GM18519 (cell line): ENCODE measurements around the gene ADD1.
A peak's percentile ranks its signal among the peaks of the same experiment; 100 is the strongest.

Experiments
- ATAC-seq: cut with Tn5 transposase; IDR thresholded peaks from one replicate; pipeline ENCODE4 v1.9.1; 2021; ENCODE audit warnings: mild to moderate bottlenecking, moderate library complexity; ENCODE audit not compliant: unreplicated experiment, low FRiP score

The ADD1 gene

DNA sequence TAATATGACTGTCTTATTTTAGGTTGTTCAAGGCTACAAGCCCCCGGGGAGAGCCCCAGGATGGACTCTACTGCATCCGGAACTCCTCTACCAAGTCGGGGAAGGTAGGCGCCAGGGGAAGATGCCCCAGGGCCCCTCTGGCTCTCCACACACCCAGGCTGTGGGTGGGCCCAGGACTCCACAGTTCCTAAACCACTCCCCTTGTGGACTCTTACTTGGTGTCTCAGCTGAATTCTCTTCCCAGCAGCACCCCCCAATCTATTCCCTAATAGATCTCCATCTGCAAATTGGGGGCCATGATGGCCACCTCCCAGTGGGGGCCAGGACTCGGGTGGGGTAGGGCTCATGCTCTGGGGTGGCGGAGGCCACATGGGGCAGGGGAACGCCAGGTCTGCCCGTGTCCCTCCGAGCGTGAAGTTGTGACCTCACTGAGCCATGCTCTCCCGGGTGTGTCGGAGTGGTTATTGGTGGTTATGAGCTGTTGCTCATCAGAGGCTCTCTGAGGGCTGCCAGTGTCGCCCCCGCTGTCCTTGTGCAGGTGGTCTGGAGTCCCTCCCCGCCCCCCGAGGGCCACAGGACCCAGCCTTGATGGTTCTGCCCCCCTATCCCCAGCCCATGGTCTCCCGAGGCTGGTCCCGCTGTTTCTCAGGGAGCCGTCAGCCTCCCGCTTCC, 11.2 kb upstream of the ADD1 start:
- peak; percentile 67 for ATAC-seq

DNA sequence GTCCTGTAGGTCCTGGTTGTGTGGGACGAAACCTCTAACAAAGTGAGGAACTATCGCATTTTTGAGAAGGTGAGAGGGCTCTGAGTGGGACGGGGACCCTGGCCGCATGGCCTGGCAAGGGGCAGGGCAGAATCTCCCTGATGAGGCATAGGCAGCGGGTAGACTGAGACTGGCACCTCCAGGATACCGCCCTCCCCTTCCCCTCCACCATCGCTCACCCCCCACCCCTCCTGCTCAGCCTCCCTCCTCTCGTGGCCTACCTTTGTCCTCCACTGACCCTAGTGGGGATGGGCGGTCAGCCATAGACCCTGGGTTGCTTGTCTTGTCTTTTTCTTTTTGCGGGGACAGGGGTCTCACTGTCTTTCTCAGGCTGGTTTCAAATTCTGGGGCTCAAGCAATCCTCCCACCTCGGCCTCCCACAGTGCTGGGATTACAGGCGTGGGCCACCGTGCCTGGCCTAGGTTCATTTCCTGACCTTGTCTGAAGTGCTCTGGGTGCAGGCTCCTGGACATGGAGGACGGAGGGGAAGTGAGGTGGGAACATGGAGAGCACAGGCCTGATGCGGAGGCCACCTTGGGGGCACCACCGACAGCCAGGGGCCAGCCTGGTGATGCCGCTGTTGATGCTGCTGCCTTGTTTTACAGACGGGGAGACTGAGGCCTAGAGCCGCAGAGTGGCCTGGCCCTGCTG, 10.5 kb upstream of the ADD1 start:
- no peak for ATAC-seq

DNA sequence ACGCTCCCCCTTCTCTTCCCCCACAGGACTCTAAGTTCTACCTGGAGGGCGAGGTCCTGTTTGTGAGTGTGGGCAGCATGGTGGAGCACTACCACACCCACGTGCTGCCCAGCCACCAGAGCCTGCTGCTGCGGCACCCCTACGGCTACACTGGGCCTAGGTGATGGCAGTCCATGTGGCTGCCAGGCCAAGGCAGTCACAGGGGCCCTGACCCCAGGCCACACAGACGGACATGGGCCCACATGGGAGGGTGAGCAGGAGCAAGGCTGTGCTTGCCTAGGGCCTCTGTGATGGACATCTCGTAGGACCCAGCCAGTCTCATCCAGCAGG, 10.0 kb upstream of the ADD1 start:
- ATAC-seq = no peak

DNA sequence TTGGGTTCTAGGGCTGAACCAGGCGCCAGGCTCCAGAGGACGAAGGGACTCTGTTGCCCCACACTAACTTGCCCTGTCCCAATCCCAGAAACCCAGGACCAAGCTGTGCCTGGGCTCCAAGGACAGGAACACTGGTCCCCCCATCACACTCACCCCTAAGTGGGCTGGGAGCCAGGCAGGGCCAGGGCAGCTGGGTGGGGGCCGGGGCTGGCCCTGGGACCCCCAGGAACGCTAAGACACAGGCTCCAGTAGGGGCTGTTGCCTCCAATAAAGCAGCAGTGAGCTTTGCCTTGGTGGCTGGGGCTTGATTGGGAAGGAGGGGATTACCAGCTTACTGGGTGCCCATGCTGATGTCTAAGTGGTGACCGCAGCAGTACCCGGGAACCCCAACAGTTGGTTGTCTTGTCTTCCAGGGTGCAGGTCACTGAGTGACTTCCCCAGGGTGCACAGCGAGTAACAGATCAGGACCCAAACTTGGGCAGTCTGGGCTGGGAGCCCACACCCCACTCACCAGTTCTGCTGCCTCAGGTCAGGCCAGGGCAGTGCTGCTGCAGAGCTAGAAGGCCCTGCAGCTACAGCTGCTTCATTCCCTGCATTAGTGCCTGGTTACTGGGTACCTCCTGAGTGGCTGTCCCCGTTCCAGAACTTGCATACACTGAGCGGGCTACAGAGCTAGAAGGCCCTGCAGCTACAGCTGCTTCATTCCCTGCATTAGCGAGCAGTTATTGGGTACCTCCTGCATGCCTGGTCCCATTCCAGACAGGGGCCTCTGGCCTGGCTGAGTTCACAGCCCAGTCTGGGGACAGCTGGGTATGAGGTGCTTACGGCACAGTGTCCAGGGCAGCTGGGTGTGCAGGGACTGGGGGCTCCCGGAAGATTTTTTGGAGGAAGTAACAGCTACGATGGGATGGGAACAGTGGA, 9.4 kb upstream of the ADD1 start:
- ATAC-seq = no peak

DNA sequence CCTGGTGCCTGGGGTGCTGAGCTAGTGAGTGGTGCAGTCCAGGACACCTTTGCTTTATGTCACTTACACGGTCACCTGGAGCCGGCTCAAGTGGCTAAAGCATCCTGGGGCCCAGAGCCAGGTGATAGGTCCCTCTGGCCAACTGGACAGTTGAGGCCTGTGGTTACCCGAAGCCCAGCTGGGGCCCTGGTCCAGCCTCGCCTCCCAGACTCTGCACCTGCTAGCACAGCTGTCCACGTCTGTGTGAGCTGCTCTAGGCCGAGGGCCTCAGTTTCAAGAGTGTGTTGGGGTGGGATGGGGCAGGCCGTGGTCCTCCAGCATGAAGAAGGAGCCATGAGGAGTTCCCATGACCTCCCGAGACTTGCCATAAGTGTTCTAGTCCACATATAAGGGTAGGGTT, 7.7 kb upstream of the ADD1 start:
- ATAC-seq = no peak

DNA sequence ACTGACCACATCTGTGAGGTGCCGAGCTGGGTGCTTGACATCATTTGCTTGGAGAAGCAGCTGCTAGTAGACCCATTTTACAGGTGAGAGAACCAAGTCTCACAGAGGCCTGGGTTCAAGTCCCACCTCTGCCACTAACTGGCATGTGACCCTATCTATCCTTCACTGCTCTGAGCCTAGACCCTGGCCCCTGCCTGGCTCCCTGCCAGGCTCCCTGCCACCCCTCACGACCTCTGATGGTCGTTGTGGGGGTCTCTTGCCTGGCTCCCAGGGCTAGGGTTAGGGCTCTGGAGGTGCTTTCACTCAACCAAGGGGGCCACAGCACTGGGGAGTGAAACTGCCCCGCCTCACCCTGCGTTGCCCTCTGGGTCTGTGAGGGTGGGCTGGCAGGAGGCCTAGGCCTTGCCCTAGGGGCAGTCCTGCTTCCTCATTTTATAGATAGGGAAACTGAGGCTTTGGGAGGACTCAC, 7.2 kb upstream of the ADD1 start:
- ATAC-seq = no peak

DNA sequence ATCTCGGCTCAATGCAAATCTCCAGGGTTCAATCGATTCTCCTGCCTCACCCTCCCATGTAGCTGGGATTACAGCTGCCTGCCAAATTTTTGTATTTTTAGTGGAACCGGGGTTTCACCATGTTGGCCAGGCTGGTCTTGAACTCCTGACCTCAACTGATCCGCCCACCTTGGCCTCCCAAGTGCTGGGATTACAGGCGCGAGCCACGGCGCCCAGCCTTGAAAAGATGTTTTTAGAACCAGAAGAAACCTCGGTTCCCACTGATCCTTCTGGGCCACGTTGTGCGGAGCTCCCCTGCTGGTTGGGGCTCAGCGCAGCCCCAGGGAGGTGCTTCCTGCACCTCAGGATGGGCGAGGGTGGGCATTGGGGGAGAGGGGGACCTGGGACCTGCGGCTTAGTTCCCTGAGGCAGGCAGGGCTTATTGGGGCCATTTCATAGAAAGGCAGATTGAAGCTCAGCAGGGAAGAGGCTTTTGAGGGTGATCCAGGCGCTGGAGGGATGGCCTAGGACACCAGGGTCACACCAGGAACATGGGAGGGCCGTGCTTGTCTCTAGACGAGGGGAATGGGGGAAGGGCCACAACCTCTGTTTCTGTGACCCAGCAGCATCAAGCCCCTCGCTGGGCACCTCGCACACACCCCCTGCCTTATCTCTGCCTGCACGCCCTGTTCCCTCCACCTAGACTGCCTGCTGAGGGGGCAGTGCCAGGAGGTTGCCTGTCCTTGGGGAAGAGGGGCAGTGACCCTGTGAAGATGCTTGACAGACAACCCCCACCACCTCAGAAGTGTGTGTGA, 6.3 kb upstream of the ADD1 start:
- no peak for ATAC-seq

DNA sequence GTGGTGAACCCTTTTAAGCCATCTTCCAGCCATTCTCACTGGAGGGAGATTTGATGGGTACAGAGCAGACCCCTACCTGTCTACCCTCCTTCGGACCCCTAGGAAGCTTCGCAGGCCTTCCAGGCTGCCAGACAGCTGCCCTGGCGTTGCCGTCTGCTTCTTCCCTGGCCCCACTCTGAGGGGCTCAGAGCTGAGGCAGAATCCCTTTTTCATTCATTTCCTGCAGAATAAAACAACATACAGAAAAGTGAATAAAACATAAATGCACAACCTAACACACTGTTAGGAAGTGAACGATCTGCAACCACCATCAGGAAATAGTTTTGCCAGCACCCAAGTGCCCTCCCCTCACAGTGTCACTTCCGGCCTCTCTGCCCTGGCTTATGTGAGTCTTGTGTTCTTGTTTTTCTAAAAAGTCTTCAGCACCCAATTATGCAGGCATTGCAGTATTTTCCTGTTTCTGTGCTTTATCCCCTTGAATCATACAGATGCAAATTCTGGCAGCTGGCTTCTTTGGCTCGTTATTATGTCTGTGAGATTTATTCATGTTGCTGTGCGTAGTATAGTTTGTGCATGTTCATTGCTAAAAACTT, 5.6 kb upstream of the ADD1 start:
- no peak for ATAC-seq

DNA sequence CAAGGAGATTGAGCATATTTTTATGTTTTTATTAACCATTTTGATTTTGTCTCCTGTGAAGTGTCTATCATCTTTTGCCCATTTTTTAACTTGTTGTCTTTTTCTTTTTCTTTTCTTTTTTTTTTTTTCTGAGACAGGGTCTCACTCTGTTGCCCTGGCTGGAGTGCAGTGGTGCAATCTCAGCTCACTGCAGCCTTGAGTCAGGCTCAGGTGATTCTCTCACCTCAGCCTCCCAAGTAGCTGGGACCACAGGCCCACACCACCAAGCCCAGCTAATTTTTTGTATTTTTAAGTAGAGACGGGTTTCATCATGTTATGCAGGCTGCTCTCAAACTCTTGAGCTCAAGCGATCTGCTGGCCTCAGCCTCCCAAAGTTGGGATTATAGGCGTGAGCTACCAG, 4.6 kb upstream of the ADD1 start:
- ATAC-seq = no peak

DNA sequence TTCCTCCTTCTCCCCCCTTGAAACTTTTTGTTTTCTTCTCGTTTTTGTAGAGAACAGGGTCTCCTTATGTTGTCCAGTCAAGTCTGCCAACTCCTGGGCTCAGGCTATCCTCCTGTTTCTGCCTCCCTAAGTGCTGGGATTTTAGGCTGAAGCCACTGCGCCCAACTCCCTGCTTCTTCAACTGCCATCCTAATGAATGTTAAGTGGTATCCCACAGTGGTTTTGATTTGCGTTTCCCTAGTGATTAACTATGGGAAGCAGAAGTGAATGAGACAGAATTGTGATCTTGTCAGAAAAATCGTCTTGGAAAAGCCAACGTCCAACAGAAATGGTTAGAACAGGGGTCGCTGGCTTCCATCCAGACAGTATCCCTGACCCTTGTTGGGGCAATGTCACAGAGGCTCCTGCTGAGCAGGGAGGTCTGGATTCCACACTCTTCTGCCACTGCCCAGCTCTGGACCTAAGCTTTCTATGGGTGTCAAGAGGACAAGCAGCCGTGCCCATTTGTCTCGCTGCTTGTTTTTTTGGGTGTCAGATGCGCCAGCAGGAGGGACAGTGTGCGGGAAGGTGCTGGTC, 869 bp upstream of the ADD1 start:
- ATAC-seq = no peak

DNA sequence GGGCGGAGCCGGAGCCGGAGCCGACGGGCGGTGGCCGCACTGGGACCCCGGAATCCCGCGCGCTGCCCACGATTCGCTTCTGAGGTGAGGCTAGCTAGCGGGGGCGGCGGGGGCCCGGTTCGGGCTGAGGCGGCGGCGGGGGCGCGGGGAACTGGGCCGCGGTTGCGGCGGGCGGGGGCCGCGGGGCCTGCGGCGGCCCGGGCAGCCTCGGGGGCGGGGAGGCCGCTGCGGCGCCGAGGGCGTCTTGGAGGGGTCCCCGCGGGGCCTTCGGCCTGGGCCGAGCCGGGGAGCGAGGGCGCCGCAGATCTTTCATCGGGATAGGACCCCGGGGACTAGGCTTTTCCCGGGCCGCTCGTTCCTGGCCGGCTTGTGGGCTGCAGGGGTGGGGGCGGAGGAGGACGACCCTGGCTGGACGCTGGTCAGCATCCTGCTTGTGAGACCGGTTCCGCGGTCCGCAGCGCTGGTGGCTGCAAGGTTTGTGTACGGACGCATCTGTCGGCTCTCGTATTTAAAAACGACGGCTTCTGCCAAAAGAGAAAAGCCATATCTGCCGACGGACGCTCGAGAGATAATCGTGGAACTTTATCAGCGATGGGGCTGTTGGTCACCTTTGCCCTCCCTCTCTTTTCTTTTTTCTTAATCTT, 419 bp downstream of the ADD1 start:
- ATAC-seq = no peak

DNA sequence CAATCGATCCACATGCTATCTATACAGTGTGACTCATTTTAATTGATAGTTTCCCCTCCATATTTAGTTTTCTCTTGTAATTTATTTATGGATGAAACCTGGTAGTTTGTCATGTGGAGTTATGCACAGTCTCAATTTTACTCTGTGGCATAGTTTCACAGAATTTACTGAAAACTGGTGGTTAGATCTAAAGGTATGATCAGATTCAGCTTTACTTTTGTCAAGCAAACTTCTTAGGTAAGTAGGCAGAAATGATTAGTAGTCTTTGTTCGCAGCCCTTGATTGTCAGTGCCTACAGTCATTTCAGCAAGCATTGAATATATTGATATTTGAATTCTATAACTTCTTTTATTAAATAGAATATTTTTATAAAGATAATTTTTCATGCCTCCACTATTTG, 2.5 kb downstream of the ADD1 start:
- no peak for ATAC-seq

DNA sequence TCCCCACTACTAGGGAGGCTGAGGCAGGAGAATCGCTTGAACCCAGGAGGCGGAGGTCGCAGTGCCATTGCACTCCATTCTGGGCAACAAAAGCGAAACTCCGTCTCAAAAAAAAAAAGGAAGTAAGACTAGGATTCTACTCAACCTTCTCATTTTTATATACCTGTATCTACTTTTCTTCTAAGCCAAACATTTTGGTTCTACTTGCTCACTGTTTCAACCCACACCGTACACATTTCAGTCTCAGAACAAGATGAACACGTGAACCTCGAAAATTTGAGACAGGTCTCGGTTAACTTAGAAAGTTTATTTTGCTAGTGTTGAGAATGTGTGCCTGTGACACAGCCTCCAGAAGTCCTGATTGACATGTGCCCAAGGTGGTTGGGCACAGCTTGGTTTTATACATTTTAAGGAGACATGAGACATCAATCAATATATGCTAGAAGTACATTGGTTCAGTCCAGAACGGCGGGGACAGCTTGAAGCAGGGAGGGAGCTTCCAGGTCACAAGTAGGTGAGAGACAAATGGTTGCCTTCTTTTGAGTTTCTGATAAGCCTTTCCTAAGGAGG, 3.7 kb downstream of the ADD1 start:
- no peak for ATAC-seq

DNA sequence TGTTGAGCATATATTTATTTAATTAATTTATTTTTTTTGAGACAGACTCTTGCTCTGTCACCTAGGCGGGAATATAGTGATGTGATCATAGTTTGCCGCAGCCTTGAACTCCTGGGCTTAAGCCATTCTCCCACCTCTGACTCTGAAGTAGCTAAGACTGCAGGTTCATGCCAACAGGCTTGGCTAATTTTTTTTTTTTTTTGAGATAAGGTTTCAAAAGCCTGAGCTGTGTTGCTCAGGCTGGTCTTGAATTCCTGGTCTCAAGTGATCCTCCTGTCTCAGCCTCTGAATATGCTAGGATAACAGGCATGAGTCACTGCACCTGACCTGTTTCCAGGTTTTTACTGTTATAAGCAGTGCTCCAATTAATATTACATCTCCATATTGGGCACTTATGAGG, 4.8 kb downstream of the ADD1 start:
- no peak for ATAC-seq

DNA sequence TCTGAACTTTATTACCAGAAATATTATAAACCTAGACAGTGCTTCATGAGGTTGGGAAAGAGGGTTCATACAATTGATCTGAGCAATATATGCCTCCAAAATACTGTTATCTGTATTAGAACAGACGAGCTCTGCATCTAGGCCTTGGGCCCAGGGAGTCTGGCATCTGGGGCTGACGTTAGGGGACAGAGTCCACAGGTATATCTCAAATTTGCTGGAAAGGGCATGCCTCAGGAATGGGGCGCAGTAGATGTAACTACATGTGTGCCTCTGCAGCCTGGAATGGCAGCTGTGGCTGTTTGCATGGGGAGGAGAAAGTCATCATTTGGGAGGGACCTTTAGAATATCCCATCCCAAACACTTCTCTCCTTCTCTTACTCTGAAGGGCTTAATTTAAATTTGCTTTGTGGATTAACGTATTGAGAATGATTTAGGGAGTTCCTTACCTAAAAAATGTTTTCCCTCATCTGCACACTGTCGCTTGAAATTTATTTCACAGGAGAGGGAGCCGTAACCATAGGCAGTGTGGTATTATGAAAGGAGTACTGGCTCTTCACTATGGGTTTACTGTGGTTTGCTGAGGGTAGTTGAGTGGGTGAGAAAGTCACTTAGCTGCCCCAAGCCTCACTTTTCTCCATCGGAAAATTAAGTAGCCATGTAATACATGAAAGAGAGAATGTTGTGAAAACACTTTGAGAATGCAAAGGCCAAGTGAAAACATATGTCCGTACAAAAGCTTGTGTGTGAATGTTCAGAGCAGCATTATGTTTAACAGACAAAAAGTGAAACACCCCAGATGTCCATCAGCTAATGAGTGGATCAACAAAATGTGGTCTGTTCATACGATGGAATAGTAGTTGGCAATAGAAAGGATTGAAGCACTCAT, 5.9 kb downstream of the ADD1 start:
- no peak for ATAC-seq

DNA sequence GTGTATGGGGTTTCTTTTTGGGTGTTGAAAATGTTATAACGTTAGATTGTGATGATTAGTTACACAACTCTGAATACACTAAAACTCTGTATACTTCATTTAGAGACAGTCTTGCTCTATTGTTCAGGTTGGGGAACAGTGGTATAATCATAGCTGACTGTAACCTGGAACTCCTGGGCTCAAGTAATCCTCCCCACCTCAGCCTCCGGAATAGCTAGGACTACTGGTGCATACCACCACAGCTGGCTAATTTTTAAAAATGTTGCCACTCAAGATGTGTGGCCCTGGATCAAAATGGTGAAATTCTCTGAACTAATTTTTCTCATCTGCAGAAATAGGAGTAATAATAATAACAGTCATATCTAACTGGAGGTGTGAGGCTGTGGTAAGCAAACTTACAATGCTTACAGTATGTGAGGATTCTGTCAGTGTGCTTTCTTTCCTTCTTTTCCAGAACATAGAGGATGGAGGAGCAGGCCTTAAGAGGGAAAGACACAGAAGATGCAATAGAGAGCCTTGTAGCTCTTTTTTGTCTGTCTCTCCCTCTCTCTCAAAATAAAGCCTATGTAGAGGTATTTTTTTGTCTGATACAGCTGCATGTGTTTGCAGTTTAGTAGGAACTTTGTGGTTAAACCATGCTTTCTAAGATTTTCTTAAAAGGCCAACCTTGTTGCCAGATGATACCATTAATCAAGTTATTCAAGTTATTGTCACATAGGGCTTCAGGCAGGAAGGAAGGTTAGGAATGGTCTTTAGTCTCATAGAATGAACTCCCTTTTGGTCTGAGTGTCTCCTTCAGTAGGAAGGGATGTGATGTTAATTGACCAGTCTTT, 7.5 kb downstream of the ADD1 start:
- no peak for ATAC-seq

DNA sequence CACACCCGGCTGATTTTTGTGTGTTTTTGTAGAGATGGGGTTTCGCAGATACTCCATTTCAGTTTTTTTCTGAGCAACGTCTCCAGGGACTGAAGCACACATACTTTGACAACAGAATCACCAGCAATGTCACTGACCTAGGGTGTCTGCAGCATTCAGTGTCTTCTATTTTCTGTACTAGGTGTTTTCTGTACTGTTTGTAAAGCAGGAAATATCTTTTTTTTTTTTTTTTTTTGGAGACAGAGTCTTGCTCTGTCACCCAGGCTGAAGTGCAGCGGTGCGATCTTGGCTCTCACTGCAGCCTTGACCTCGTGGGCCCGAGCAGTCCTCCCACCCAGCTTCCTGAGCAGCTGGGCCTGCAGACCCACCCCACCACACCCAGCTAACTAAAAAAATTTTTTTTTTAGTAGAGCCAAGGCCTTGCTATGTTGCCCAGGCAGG, 8.9 kb downstream of the ADD1 start:
- ATAC-seq = no peak
